GM12865 (cell line): ENCODE results near the gene MUC4.

Experiments used
- DNase-seq: peaks from one replicate; pipeline ENCODE4 v3.0.0; 2010; ENCODE audit warnings: low read depth
- H3K4me3 ChIP-seq: 2 replicates; pipeline ENCODE4 v1.5.1; 2011; ENCODE audit warnings: mild to moderate bottlenecking, low read depth, low read length, control low read depth
- CTCF ChIP-seq: IDR thresholded peaks from 2 replicates; pipeline ENCODE4 v1.5.1; 2011; ENCODE audit warnings: low read length, control low read depth, low read depth, inconsistent platforms; ENCODE audit not compliant: insufficient read depth; ENCODE audit errors: missing control alignments

MUC4 gene

DNA sequence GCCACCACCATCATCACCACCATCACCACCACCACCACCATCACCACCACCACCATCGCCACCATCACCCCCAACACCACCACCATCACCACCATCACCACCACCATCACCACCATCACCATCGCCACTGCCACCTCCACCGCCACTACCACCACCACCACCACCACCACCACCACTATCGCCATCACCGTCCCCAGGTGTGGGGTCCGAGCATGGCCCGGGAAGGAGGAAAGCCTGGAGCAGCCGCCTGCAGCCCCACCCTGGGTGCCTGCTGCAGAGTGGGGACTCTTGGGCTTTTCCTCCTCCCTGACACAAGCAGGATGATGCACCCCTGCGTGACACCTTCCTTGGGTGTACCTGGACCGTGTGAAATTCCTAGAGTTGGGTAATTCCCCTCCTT, 43.9 kb downstream of the MUC4 start:
- no peak for TF ChIP-seq CTCF
- DNase-seq, result no peak
- no peak overlapping the region for H3K4me3 ChIP-seq

GRCh38 chr3:195766671-195767070, 45.1 kb downstream of the MUC4 start:
- no peak for DNase-seq
- H3K4me3 ChIP-seq, result no peak overlapping the region
- no peak for TF ChIP-seq CTCF

GRCh38 chr3:195764961-195765706, 46.6 kb downstream of the MUC4 start:
- DNase-seq, result no peak
- TF ChIP-seq CTCF, result no peak
- H3K4me3 ChIP-seq, result no peak overlapping the region

DNA sequence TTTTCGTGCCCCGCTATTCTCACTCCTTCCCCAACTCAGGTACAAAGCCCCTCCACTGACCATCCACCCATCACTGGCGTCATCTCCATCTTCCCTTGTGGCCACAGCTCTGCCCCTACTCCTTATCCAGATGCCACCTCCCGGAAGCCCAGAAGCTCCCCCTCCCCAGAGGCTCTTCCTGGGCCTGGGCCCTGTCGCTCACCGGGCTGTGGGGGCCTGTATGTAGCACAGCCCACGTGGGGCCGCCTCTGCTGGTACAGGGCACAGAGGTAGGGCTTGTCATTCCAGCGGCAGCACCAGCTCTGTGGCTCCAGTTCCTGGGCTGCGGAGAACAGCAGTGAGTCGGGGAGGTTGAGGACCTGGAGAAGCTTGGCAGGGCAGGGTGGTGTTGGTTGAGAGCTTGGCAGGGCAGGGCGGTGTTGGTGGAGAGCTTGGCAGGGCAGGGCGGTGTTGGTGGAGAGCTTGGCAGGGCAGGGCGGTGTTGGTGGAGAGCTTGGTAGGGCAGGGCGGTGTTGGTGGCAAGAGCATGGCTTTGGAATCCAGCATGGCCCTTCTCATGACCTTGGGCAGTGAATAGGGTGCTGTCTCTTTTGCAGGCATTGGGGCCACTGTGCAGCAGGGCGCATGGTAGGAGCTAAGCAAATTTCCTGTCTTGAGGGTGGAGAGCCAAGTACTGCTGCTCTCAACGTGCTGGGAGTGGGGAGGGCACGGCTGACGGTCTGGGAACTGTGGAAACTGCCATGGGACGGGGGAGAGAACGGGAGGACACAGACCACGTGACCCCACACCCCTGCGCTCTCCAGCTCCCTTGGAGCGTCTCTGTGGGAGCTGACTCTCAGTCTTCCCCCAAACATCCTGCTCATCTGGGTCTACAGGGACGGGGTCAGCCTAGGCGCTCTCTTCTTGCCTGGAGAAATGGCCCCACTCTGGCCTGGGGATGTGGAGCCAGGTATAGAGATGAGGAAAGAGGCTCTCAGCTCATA, 47.6 kb downstream of the MUC4 start:
- DNase-seq, result no peak
- TF ChIP-seq CTCF, result no peak
- no peak overlapping the region for H3K4me3 ChIP-seq

- no peak for TF ChIP-seq CTCF
These were observed 48.5 kb downstream of the MUC4 start for GRCh38 chr3:195763076-195763830.

GRCh38 chr3:195762611-195763010, 49.1 kb downstream of the MUC4 start:
- no peak overlapping the region for H3K4me3 ChIP-seq
- no peak for TF ChIP-seq CTCF

More at GRCh38 chr3:195763076-195763830, 48.5 kb downstream of the MUC4 start:
- H3K4me3 ChIP-seq, result no peak overlapping the region
- no peak for DNase-seq

More at GRCh38 chr3:195762611-195763010, 49.1 kb downstream of the MUC4 start:
- DNase-seq, result no peak
